ENCODE measurements around the gene MEI1.

Gene MEI1

DNA sequence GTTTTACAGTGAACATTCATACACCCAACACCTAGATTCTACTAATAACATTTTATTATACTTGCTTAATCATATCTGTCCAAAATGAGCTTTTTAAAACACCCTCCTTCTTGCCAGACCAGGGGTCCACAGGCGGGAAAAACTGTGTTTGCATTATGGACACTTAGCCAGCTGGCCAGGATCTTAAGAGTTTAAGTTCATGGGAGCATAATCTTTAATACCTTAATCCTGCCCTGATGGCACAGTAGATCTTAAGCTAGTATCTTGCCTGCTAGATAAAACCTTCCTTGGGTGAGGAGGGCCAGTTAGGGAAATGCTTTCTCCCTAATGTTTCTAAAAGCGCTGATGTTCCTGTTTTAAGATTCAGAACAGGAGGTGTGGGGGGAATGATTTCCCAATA, 88.0 kb downstream of the MEI1 start:
- DNase-seq (ENCODE audit: low spot score), result no peak

GRCh38 chr22:41793871-41794270, 94.6 kb downstream of the MEI1 start:
- DNase-seq (ENCODE audit: low spot score), result no peak

- DNase-seq (ENCODE audit: low spot score), result no peak
Observed at GRCh38 chr22:41798736-41799135, 99.4 kb downstream of the MEI1 start.

GRCh38 chr22:41799486-41800347, 100.4 kb downstream of the MEI1 start:
- DNase-seq (ENCODE audit: low spot score), result peak; percentile 64

- DNase-seq (ENCODE audit: low spot score), result peak; percentile 93
Observed at GRCh38 chr22:41800348-41801146, 101.2 kb downstream of the MEI1 start, which contains the start of gene CCDC134. CCDC134 (plus strand) TSS chr22:41800679; CDS start chr22:41808891, 8,212 bp downstream.

DNA sequence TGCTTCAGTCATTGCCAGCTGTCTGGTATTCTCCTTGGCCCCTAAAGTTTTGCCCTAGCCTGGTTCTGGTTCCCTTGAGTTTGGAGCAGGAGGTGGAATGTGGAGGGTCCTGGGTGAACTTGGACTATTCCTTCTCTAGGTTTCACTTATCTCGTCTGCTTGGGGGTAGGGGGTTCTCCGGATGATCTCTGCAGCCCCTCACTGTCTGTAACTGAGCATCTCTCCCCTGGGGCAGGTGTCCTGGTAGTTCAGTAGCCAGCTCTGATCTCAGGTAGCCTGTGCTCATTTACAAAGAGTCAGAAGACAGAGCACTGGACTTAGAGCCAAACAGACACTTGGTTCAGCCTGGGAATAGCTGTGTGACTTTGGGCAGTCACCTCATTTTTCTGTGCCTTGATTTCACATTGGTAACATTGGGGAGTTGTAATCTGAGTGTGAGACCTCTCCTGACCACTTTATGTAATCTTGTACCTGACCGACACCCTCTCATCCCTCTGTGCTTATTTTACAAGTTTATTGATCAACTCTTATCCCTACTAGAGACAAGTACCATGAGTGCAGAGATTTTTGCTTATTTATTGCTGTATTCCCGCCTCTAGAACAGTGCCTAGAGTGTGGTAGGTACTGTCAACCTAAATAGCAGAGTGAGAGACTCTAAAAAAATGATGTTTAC, 102.0 kb downstream of the MEI1 start:
- DNase-seq (ENCODE audit: low spot score), result no peak

DNA sequence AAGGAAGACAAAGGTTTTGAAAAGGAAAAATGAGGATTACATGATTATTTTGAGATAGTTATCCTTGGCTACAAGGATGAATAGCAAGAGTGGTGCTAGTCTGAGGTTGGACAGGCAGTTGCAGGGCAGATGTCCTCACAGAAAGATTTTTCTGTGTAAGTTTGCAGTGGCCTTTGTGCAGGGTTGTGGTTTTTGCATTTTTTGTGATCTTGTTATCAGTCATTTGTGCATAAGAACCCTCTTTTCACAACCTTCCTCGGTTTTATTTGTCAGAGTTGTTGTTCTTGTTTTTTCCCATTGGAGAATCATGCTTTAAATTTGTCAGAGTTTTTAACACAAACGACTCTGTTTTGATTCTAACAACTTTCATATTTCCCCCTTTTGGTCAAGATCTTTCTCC, 102.6 kb downstream of the MEI1 start:
- no peak for DNase-seq (ENCODE audit: low spot score)

DNA sequence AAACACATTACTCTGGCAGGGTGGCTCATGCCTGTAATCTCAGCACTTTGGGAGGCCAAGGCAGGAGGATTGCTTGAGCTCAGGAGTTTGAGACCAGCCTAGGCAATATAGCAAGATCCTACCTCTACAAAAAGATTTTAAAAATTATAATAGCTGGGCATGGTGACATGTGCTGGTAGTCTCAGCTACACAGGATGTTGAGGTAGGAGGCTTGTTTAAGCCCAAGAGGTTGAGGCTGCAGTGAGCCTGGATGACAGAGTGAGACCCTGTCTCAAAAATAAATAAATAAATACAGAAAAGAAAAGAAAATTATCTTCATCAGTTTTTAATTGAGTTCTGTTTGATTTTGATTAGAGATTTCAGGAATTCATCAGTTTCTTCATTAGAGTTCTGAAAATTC, 106.3 kb downstream of the MEI1 start:
- no peak for DNase-seq (ENCODE audit: low spot score)

- no peak for DNase-seq (ENCODE audit: low spot score)
Observed at GRCh38 chr22:41808400-41808799, 109.1 kb downstream of the MEI1 start.

- no peak for DNase-seq (ENCODE audit: low spot score)
Observed at GRCh38 chr22:41810022-41810421, 110.7 kb downstream of the MEI1 start.

DNA sequence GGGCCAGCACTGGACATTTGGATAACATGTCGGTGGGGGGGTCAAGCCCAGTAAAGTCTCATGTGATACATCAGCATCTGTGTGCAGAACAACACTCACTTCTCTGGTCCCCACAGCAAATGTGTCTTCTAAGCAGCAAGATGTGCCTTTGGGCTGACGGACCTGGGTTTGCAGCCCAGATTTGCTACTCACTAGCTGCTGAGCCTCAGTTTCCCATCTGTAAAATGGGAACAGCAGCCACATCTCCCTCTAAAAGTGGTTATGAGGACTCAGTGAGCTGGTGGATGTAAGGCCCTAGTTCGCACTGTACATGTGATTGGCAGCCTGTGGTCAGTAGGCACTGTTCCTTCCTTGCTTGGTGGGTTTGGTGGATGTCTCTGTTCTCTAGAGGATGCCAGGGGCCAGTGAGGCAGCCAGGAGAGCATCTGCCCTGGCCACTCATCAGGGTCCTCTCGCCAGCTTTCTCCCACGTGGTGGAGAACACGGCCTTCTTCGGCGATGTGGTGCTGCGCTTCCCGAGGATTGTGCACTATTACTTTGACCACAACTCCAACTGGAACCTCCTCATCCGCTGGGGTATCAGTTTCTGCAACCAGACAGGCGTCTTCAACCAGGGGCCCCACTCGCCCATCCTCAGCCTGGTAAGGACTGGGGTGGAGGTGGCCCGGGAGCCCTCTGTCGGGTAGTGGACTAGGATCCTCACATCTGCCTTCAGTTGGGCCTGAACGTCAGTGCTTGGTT, 113.7 kb downstream of the MEI1 start:
- no peak for DNase-seq (ENCODE audit: low spot score)

- no peak for DNase-seq (ENCODE audit: low spot score)
Observed at GRCh38 chr22:41813726-41814410, 114.6 kb downstream of the MEI1 start.

DNA sequence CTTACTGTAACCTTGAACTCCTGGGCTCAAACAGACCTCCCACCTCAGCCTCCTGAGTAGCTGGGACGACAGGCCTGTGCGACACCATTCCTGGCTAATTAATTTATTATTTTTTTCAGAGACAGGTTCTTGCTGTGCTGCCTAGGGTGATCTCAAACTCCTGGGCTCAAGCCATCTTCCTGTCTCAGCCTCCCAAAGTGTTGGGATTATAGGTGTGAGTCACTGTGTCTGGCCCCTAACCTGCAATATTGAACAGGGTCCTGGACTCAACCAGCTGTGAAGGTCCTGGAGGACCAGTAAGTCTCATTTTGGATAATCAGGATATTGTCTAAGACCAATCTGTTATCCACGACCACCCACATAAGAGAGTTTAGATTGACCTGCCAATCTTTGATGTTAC, 116.4 kb downstream of the MEI1 start:
- DNase-seq (ENCODE audit: low spot score), result no peak

- DNase-seq (ENCODE audit: low spot score), result no peak
Observed at GRCh38 chr22:41816241-41816640, 116.9 kb downstream of the MEI1 start.

- DNase-seq (ENCODE audit: low spot score), result no peak
Observed at GRCh38 chr22:41816871-41817270, 117.6 kb downstream of the MEI1 start.

- no peak for DNase-seq (ENCODE audit: low spot score)
Observed at GRCh38 chr22:41818011-41818410, 118.7 kb downstream of the MEI1 start.

DNA sequence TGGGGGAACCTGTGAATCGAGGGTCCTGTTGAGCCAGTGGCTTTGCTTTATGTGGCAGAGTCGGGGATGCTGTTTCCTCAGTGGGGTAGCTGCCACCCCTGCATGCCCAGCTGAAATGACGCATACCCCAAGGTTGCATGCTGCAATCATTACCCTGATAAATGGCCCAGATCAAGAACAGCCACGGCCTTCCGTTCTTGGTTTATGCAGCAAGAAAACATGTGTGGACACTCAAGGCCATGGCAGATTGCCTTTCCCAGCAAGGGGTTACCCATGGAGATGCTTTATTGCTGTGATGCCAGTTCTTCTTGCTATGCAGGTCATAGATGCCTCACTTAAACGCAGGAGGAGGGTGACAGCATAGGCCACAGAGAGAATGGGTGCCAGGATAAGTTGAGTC, 119.3 kb downstream of the MEI1 start:
- no peak for DNase-seq (ENCODE audit: low spot score)

DNA sequence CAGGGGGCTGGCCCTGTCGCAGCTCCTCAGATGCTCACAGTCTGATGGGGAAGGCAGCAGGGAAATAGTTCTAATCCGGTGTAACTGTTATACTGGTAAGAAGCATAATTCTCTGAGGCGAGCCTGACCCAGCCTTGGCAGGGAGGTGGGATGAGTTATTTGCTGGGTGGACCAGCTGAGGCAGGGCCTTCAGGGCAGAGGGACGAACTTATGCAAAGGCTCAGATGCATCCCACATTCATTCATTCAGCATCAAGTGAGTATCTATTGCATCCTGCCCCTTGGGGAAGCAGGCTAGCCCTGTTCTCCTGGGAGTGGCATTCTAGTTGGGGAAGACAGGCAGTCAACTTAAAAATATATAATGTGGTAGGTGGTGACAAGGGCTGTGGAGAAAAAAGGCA, 120.0 kb downstream of the MEI1 start:
- no peak for DNase-seq (ENCODE audit: low spot score)

- no peak for DNase-seq (ENCODE audit: low spot score)
Observed at GRCh38 chr22:41820447-41820846, 121.1 kb downstream of the MEI1 start.

DNA sequence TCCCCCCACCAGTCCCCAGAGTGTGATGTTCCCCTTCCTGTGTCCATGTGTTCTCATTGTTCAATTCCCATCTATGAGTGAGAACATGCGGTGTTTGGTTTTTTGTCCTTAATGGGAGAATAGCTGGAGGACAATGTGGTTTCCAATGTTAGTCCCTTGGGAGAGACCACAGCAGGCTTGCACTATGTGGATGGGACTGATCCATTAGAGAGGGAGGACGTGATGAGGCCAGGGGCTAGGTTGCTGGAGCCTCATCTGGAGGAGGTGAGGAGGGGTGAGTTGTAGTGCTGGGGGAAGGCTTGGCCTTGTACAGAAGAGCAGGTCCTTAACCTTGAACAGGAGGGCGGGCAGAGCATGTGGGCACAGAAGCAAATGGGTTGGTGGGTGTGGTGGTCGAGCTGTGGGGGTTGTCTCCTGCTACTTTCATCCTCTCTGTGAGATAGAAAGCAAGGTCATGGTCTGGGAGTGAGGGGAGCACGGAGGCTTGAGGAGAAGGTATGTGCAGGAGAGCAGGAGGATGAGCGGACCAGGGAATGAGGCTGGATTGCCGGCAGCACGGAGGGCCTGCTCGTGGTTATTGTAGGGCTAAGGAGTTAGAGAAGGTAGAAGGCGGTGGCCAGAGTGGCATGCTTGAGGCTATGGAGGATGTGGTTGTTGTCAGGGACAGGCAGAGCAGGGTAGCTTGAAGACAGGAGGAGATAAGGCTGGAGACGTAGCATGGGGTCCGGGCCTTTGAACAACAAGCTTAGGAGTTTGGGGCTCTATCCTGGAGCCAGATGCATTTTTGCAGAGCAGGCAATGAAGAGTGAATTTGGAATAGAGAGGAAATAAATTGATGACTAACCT, 122.4 kb downstream of the MEI1 start:
- DNase-seq (ENCODE audit: low spot score), result no peak

Data from ecto neural progenitor cell (in vitro differentiated cells).